Vagina (tissue), 2 donors: ENCODE data around the gene TMEM234.

Experiments used
- CTCF ChIP-seq, 3 experiments: fragments of 450-650 bp in 2 of 3; fragments of 200-600 bp in 1 of 3; sonication (generic) in 1 of 3; IDR thresholded peaks; one replicate each; pipeline ENCODE4 v1.5.1; 2017 to 2019; ENCODE audit warnings: antibody characterized with exemption in 3 of 3, mild to moderate bottlenecking in 2 of 3, moderate library complexity in 2 of 3
- POLR2A ChIP-seq, 2 donors: fragments of 450-650 bp; IDR thresholded peaks; one replicate each; pipeline ENCODE4 v1.6.1; 2017; ENCODE audit warnings: antibody characterized with exemption in 2 of 2, mild to moderate bottlenecking in 2 of 2, moderate library complexity in 2 of 2
- POLR2AphosphoS5 ChIP-seq, 2 donors: sonication (generic); formaldehyde crosslinking; IDR thresholded peaks; one replicate each; pipeline ENCODE4 v1.9.0; 2017; ENCODE audit warnings: antibody characterized with exemption in 2 of 2, mild to moderate bottlenecking in 2 of 2, low read depth in 1 of 2; ENCODE audit not compliant: insufficient read depth in 1 of 2

GRCh38 chr1:32204943-32205361 lies 17.2 kb downstream of the TMEM234 start:
- TF ChIP-seq CTCF (IDR thresholded peaks at IDR 0.05) (no peak), POLR2A (IDR thresholded peaks at IDR 0.05) (no peak), POLR2AphosphoS5 (IDR thresholded peaks at IDR 0.05; ENCODE audit: insufficient read depth in 1 of 2, low read depth in 1 of 2) (no peak)
